Mesothelial cell of epicardium (in vitro differentiated cells): ENCODE data around the gene NDST4. TPM values are rescaled to one million over a fixed set of nuclear protein-coding genes. Genes with fewer than 3 reads are reported as not detected.

Experiments used
- DNase-seq, 2 experiments: peaks; one replicate each; pipeline ENCODE4 v3.0.0; 2021; ENCODE audit warnings: low spot score in 2 of 2; ENCODE audit not compliant: unreplicated experiment in 2 of 2
- H3K27ac Mint-ChIP-seq: 2 replicates; pipeline ENCODE4 v1.8.0; 2021; ENCODE audit warnings: mixed read lengths
- H3K27me3 Mint-ChIP-seq: 2 replicates; pipeline ENCODE4 v1.8.0; 2021; ENCODE audit warnings: low read depth, mixed read lengths
- H3K36me3 Mint-ChIP-seq: 2 replicates; pipeline ENCODE4 v1.8.0; 2021; ENCODE audit warnings: mixed read lengths
- H3K4me1 Mint-ChIP-seq: 2 replicates; pipeline ENCODE4 v1.8.0; 2021; ENCODE audit warnings: mixed read lengths
- H3K4me3 Mint-ChIP-seq: 2 replicates; pipeline ENCODE4 v1.8.0; 2021; ENCODE audit warnings: mild to moderate bottlenecking, moderate library complexity, mixed read lengths
- H3K9me3 Mint-ChIP-seq: 2 replicates; pipeline ENCODE4 v1.8.0; 2021; ENCODE audit warnings: mixed read lengths
- total RNA-seq: library from RNA; stranded (reverse); gene quantifications from 3 replicates; pipeline ENCODE4 v1.2.1, GENCODE V29; 2021
- TF ChIP-seq, protein P1 (sequence below): fragments of 200-600 bp; sonication (generic); IDR thresholded peaks from one replicate; pipeline ENCODE4 v1.5.0; 2021; ENCODE audit warnings: antibody characterized with exemption; ENCODE audit not compliant: unreplicated experiment

NDST4 gene
- total RNA-seq, 1 donor from 2014 or later, result 0.09 TPM

DNA sequence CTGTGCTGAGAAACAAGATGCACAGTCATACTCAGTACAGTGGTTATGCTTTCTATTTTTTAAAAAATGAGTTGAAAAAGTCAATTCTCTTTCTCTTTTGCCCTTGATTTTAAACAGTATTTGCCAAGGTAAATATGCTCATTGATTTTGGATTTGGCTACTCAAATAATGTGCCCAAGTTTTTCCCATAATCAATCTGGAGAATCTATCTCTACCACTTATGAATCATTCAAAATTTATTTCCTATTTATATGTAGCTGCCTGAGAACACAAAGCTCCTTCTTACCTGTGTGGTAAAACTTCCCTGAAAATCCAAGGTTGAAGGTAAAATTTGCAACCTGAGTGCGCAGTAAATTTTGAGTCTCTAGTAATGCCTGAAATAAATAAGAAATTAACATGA lies 136.5 kb downstream of the NDST4 start:
- Mint-ChIP-seq H3K27ac (no peak overlapping the region), H3K4me1 (no peaks in the 10 kb centered on the region), H3K27me3 (no peaks in the 10 kb centered on the region), H3K4me3 (no peak overlapping the region), H3K36me3 (no peaks in the 10 kb centered on the region), H3K9me3 (peaks cover under 1% of the 10 kb centered on the region)
- DNase-seq, result no peak
- TF ChIP-seq, protein P1, sequence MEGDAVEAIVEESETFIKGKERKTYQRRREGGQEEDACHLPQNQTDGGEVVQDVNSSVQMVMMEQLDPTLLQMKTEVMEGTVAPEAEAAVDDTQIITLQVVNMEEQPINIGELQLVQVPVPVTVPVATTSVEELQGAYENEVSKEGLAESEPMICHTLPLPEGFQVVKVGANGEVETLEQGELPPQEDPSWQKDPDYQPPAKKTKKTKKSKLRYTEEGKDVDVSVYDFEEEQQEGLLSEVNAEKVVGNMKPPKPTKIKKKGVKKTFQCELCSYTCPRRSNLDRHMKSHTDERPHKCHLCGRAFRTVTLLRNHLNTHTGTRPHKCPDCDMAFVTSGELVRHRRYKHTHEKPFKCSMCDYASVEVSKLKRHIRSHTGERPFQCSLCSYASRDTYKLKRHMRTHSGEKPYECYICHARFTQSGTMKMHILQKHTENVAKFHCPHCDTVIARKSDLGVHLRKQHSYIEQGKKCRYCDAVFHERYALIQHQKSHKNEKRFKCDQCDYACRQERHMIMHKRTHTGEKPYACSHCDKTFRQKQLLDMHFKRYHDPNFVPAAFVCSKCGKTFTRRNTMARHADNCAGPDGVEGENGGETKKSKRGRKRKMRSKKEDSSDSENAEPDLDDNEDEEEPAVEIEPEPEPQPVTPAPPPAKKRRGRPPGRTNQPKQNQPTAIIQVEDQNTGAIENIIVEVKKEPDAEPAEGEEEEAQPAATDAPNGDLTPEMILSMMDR, result no peak

DNA sequence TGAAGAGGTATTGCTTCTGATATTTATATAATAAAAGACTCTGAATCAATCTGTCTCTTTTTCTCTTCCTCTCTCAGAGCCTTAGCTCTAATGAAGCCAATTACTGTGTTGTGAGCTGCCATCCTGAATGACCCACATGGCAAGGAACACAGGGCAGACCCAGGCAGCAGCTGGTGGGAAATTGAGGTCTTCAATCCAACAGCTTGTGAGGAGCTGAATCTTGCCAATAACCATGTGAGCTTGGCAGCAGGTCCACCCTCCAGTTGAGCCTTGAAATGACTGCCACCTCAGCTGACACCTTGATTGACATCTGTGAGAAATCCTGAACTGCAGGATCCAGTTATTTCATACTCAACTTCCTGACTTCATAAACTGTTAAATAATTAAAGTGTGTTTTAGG lies 149.4 kb downstream of the NDST4 start:
- H3K4me3 Mint-ChIP-seq, result no peak overlapping the region
- H3K4me1 Mint-ChIP-seq, result no peaks in the 10 kb centered on the region
- H3K36me3 Mint-ChIP-seq, result no peaks in the 10 kb centered on the region
- no peak overlapping the region for H3K27ac Mint-ChIP-seq
- peaks cover 10% of the 10 kb centered on the region for H3K27me3 Mint-ChIP-seq
- TF ChIP-seq, protein P1, result no peak
- H3K9me3 Mint-ChIP-seq, result peaks cover 10% of the 10 kb centered on the region
- no peak for DNase-seq

DNA sequence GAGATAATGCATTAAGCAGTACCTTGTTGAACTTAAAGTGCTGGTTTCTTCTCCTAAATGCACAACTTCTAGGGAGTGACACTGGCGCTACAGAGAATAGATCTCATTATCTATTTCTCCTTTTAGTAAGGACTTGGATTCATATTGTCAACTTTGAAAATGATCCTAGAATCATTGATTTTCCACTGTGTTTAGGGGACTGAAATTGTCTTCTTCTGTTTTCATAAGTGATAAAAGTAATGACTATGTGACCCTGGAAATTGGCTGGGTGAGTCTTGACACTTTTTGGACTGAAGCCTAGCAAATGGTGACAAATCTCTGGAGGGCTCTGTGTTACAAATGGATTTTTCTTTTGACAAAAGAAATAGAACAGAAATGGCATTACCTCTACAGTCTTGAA lies 167.8 kb downstream of the NDST4 start:
- no peak overlapping the region for H3K4me3 Mint-ChIP-seq
- peaks cover 5% of the 10 kb centered on the region for H3K27me3 Mint-ChIP-seq
- no peaks in the 10 kb centered on the region for H3K9me3 Mint-ChIP-seq
- H3K36me3 Mint-ChIP-seq, result no peaks in the 10 kb centered on the region
- no peaks in the 10 kb centered on the region for H3K4me1 Mint-ChIP-seq
- TF ChIP-seq, protein P1, result no peak
- H3K27ac Mint-ChIP-seq, result no peak overlapping the region
- no peak for DNase-seq

DNA sequence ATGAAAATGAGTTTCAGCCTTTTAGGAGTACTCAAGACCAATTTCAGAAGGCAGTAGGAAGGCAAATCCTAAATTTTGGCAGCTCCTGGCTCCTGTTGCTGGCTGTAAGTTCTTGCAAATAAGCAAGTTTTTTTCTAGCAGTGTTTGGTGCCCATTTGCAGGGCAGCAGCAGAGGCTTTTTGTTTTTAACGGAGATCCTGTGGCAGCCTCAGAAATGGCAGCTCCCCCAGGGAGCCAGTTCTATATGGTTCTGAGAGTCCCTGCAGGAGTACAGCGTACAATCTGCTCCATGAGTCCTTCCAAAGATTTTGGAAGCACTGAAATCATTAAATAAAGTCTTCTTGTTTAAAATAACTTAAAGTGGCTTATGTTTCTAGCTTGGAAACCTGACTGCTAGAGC lies 171.9 kb downstream of the NDST4 start:
- no peak overlapping the region for H3K27ac Mint-ChIP-seq
- H3K27me3 Mint-ChIP-seq, result peaks cover 3% of the 10 kb centered on the region
- no peaks in the 10 kb centered on the region for H3K9me3 Mint-ChIP-seq
- no peak for DNase-seq
- no peaks in the 10 kb centered on the region for H3K36me3 Mint-ChIP-seq
- H3K4me3 Mint-ChIP-seq, result no peak overlapping the region
- H3K4me1 Mint-ChIP-seq, result no peaks in the 10 kb centered on the region
- TF ChIP-seq, protein P1, result no peak

DNA sequence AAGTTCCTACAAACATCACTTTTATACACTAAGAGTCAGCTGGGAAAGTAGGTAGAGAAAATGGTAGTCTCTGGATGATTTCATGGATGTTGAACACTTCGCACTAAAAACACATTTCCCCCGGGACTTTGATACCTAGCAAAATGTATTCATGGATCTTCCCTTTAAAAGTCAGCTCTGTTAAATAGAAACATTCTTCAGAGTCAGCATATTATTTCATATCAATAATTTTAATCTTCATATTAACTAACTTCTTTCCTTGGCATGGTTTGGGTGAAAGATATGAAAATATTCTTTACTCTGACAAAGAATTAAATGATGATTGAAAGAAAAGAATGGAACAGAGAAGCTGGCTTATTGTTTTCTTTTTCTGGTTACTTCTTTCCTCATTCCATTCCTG lies 185.5 kb downstream of the NDST4 start:
- peaks cover 10% of the 10 kb centered on the region for H3K4me1 Mint-ChIP-seq
- no peak overlapping the region for H3K27ac Mint-ChIP-seq
- H3K36me3 Mint-ChIP-seq, result no peaks in the 10 kb centered on the region
- TF ChIP-seq, protein P1, result no peak
- no peaks in the 10 kb centered on the region for H3K27me3 Mint-ChIP-seq
- no peak overlapping the region for H3K4me3 Mint-ChIP-seq
- peaks cover 1% of the 10 kb centered on the region for H3K9me3 Mint-ChIP-seq
- DNase-seq, result no peak

DNA sequence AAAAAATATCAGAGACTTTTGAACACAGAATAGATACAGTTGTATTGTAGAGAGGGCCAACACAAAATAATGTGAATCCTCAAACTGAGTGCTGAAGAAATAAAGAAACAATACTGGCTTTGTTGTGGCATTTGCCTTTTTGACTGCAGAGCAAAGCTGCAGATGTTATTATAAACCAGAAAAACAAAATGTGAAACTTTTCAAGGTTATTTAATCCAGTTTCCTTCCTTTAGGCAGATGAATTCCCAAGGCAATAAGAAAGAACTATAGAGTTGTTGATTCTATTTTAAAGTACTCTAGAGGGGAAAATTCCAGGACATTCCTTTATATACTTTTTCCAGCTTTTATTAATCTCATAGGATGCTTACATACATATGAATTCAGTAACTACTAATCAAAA lies 186.8 kb downstream of the NDST4 start:
- TF ChIP-seq, protein P1, result no peak
- H3K36me3 Mint-ChIP-seq, result no peaks in the 10 kb centered on the region
- H3K4me1 Mint-ChIP-seq, result peaks cover 22% of the 10 kb centered on the region
- no peak for DNase-seq
- H3K9me3 Mint-ChIP-seq, result no peaks in the 10 kb centered on the region
- no peak overlapping the region for H3K4me3 Mint-ChIP-seq
- H3K27ac Mint-ChIP-seq, result no peak overlapping the region
- no peaks in the 10 kb centered on the region for H3K27me3 Mint-ChIP-seq
